Activated T-cell treated with anti-CD3 and anti-CD28 coated beads, Interleukin-2, amount 50 U/mL, for 4 hours (primary cell): ENCODE results near the gene FOXN1. TPM values are rescaled to one million over a fixed set of nuclear protein-coding genes. Genes with fewer than 3 reads are reported as not detected.

Source experiments
- ATAC-seq, 2 donors: fragments of 200-7000 bp; cut with Tn5 transposase; one replicate each; pipeline ENCODE4 v1.10.0; 2021
- DNase-seq: peaks from one replicate; pipeline ENCODE4 v3.0.0-alpha.2; 2020
- H3K27me3 Mint-ChIP-seq: one replicate; pipeline ENCODE4 v1.8.0; 2021; ENCODE audit warnings: low read depth, mixed read lengths
- H3K36me3 Mint-ChIP-seq: one replicate; pipeline ENCODE4 v1.8.0; 2022; ENCODE audit warnings: mixed read lengths; ENCODE audit not compliant: insufficient read depth
- H3K4me1 Mint-ChIP-seq: one replicate; pipeline ENCODE4 v1.8.0; 2021; ENCODE audit warnings: low read depth, mixed read lengths
- H3K4me3 Mint-ChIP-seq: one replicate; pipeline ENCODE4 v1.8.0; 2021; ENCODE audit warnings: mild to moderate bottlenecking, moderate library complexity, mixed read lengths
- H3K9me3 Mint-ChIP-seq: one replicate; pipeline ENCODE4 v1.8.0; 2021; ENCODE audit warnings: mixed read lengths
- total RNA-seq, 3 donors: library from RNA; stranded (reverse); gene quantifications; one replicate each; pipeline ENCODE4 v1.2.1, GENCODE V29; 2021

FOXN1 gene
- total RNA-seq, 3 donors from 2014 or later: not detected

- no peaks in the 10 kb centered on the region for H3K4me1 Mint-ChIP-seq
- ATAC-seq: no peak
- H3K4me3 Mint-ChIP-seq: no peak overlapping the region
- H3K9me3 Mint-ChIP-seq: no peaks in the 10 kb centered on the region
- no peak for DNase-seq
- peaks cover 5% of the 10 kb centered on the region for H3K27me3 Mint-ChIP-seq
- no peaks in the 10 kb centered on the region for H3K36me3 Mint-ChIP-seq
Measured at GRCh38 chr17:28501421-28502284, 4.5 kb upstream of the FOXN1 start.

- ATAC-seq: no peak
Measured at GRCh38 chr17:28503420-28503819, 2.7 kb upstream of the FOXN1 start.

GRCh38 chr17:28506763-28507487, 777 bp downstream of the FOXN1 start:
- no peak overlapping the region for H3K4me3 Mint-ChIP-seq
- peaks cover 32% of the 10 kb centered on the region for H3K27me3 Mint-ChIP-seq
- no peaks in the 10 kb centered on the region for H3K36me3 Mint-ChIP-seq
- DNase-seq (no peak), ATAC-seq (no peak)
- H3K9me3 Mint-ChIP-seq: no peaks in the 10 kb centered on the region
- H3K4me1 Mint-ChIP-seq: no peaks in the 10 kb centered on the region

More at GRCh38 chr17:28503420-28503819, 2.7 kb upstream of the FOXN1 start:
- no peak overlapping the region for H3K4me3 Mint-ChIP-seq
- no peaks in the 10 kb centered on the region for H3K4me1 Mint-ChIP-seq
- no peak for DNase-seq
- no peaks in the 10 kb centered on the region for H3K9me3 Mint-ChIP-seq
- peaks cover 12% of the 10 kb centered on the region for H3K27me3 Mint-ChIP-seq
- H3K36me3 Mint-ChIP-seq: no peaks in the 10 kb centered on the region

GRCh38 chr17:28507567-28508203, 1.5 kb downstream of the FOXN1 start:
- Mint-ChIP-seq H3K27me3 (peaks cover 36% of the 10 kb centered on the region), H3K36me3 (no peaks in the 10 kb centered on the region)
- no peak for DNase-seq

GRCh38 chr17:28508211-28508724, 2.1 kb downstream of the FOXN1 start:
- H3K9me3 Mint-ChIP-seq: no peaks in the 10 kb centered on the region
- H3K36me3 Mint-ChIP-seq: no peaks in the 10 kb centered on the region
- peaks cover 36% of the 10 kb centered on the region for H3K27me3 Mint-ChIP-seq
- H3K4me3 Mint-ChIP-seq: no peak overlapping the region
- ATAC-seq: no peak
- H3K4me1 Mint-ChIP-seq: no peaks in the 10 kb centered on the region
- no peak for DNase-seq

More at GRCh38 chr17:28507567-28508203, 1.5 kb downstream of the FOXN1 start:
- Mint-ChIP-seq H3K4me3 (no peak overlapping the region), H3K4me1 (no peaks in the 10 kb centered on the region), H3K9me3 (no peaks in the 10 kb centered on the region)
- ATAC-seq: no peak

- Mint-ChIP-seq H3K27me3 (peaks cover 40% of the 10 kb centered on the region), H3K4me3 (no peak overlapping the region), H3K4me1 (no peaks in the 10 kb centered on the region), H3K36me3 (no peaks in the 10 kb centered on the region), H3K9me3 (no peaks in the 10 kb centered on the region)
- DNase-seq: no peak
- no peak for ATAC-seq
Measured at GRCh38 chr17:28509789-28510188, 3.6 kb downstream of the FOXN1 start.

- DNase-seq: no peak
- no peak for ATAC-seq
- Mint-ChIP-seq H3K27me3 (peaks cover 34% of the 10 kb centered on the region), H3K4me1 (no peaks in the 10 kb centered on the region), H3K4me3 (no peak overlapping the region), H3K36me3 (no peaks in the 10 kb centered on the region), H3K9me3 (no peaks in the 10 kb centered on the region)
Measured at GRCh38 chr17:28511858-28512461, 5.8 kb downstream of the FOXN1 start.

- no peaks in the 10 kb centered on the region for H3K9me3 Mint-ChIP-seq
- no peak overlapping the region for H3K4me3 Mint-ChIP-seq
- no peaks in the 10 kb centered on the region for H3K4me1 Mint-ChIP-seq
- ATAC-seq (no peak), DNase-seq (no peak)
- H3K36me3 Mint-ChIP-seq: no peaks in the 10 kb centered on the region
- H3K27me3 Mint-ChIP-seq: peaks cover 27% of the 10 kb centered on the region
Measured at GRCh38 chr17:28513476-28513875, 7.3 kb downstream of the FOXN1 start.

GRCh38 chr17:28514561-28515002, 8.4 kb downstream of the FOXN1 start:
- Mint-ChIP-seq H3K4me3 (no peak overlapping the region), H3K4me1 (no peaks in the 10 kb centered on the region), H3K27me3 (peaks cover 20% of the 10 kb centered on the region), H3K9me3 (no peaks in the 10 kb centered on the region), H3K36me3 (no peaks in the 10 kb centered on the region)
- ATAC-seq (no peak), DNase-seq (no peak)

GRCh38 chr17:28515518-28515917, 9.4 kb downstream of the FOXN1 start:
- Mint-ChIP-seq H3K36me3 (no peaks in the 10 kb centered on the region), H3K4me1 (no peaks in the 10 kb centered on the region), H3K27me3 (peaks cover 11% of the 10 kb centered on the region), H3K9me3 (no peaks in the 10 kb centered on the region), H3K4me3 (no peak overlapping the region)
- no peak for DNase-seq
- ATAC-seq: no peak

GRCh38 chr17:28518132-28518531, 12.0 kb downstream of the FOXN1 start:
- ATAC-seq (no peak), DNase-seq (no peak)
- Mint-ChIP-seq H3K27me3 (peaks cover 4% of the 10 kb centered on the region), H3K9me3 (no peaks in the 10 kb centered on the region), H3K4me1 (no peaks in the 10 kb centered on the region), H3K36me3 (no peaks in the 10 kb centered on the region), H3K4me3 (no peak overlapping the region)

- DNase-seq: no peak
- Mint-ChIP-seq H3K36me3 (no peaks in the 10 kb centered on the region), H3K9me3 (no peaks in the 10 kb centered on the region), H3K27me3 (peaks cover 4% of the 10 kb centered on the region), H3K4me3 (no peak overlapping the region), H3K4me1 (no peaks in the 10 kb centered on the region)
- ATAC-seq: no peak
Measured at GRCh38 chr17:28518578-28518977, 12.4 kb downstream of the FOXN1 start.

GRCh38 chr17:28519236-28519635, 13.1 kb downstream of the FOXN1 start:
- ATAC-seq (no peak), DNase-seq (no peak)
- Mint-ChIP-seq H3K4me3 (no peak overlapping the region), H3K36me3 (no peaks in the 10 kb centered on the region), H3K27me3 (no peaks in the 10 kb centered on the region), H3K4me1 (no peaks in the 10 kb centered on the region), H3K9me3 (no peaks in the 10 kb centered on the region)

- Mint-ChIP-seq H3K27me3 (no peaks in the 10 kb centered on the region), H3K36me3 (no peaks in the 10 kb centered on the region), H3K4me1 (no peaks in the 10 kb centered on the region), H3K9me3 (no peaks in the 10 kb centered on the region), H3K4me3 (no peak overlapping the region)
- ATAC-seq (no peak), DNase-seq (no peak)
Measured at GRCh38 chr17:28520687-28521086, 14.5 kb downstream of the FOXN1 start.
